DND-41 (cell line): ENCODE results near the gene TARS1.

Source experiments
- ATAC-seq: fragments of 200-7000 bp; cut with Tn5 transposase; 3 replicates; pipeline ENCODE4 v1.9.1; 2021; ENCODE audit warnings: low read depth; ENCODE audit not compliant: insufficient read depth
- DNase-seq: peaks from one replicate; pipeline ENCODE4 v3.0.0-alpha.2; 2020
- H2AFZ ChIP-seq: 2 replicates; pipeline ENCODE4 v1.6.0; 2012; ENCODE audit warnings: low read depth, low read length
- H3K27ac ChIP-seq: 2 replicates; pipeline ENCODE4 v1.5.1; 2012; ENCODE audit warnings: low read length, inconsistent platforms
- H3K27me3 ChIP-seq: fragments of 200-600 bp; sonication (generic); 2 replicates; pipeline ENCODE4 v1.6.0; 2012; ENCODE audit warnings: low read length, mild to moderate bottlenecking, inconsistent platforms; ENCODE audit not compliant: insufficient read depth, poor library complexity
- H3K36me3 ChIP-seq: 2 replicates; pipeline ENCODE4 v1.5.1; 2012; ENCODE audit warnings: low read length, inconsistent platforms; ENCODE audit not compliant: insufficient read depth
- H3K4me1 ChIP-seq: 2 replicates; pipeline ENCODE4 v1.5.1; 2012; ENCODE audit warnings: mild to moderate bottlenecking, low read length; ENCODE audit not compliant: insufficient read depth
- H3K4me2 ChIP-seq: 2 replicates; pipeline ENCODE4 v1.6.0; 2012; ENCODE audit warnings: mild to moderate bottlenecking, moderate library complexity, low read length, inconsistent platforms; ENCODE audit not compliant: insufficient read depth
- H3K4me3 ChIP-seq, 2 experiments: fragments of 200-600 bp in 1 of 2; shearing (Covaris generic) in 1 of 2; 2 replicates each; pipeline ENCODE4 v1.5.1; 2012 to 2016; ENCODE audit warnings: inconsistent platforms in 2 of 2, low read length in 2 of 2, mild to moderate bottlenecking in 2 of 2, low read depth in 1 of 2, moderate library complexity in 1 of 2
- H3K79me2 ChIP-seq: 2 replicates; pipeline ENCODE4 v1.6.0; 2012; ENCODE audit warnings: low read length, inconsistent platforms; ENCODE audit not compliant: insufficient read depth
- H3K9ac ChIP-seq: 2 replicates; pipeline ENCODE4 v1.6.0; 2012; ENCODE audit warnings: low read depth, mild to moderate bottlenecking, inconsistent platforms, low read length, moderate library complexity
- H3K9me3 ChIP-seq: 2 replicates; pipeline ENCODE4 v1.5.1; 2012; ENCODE audit warnings: low read length, moderate library complexity, mild to moderate bottlenecking, inconsistent platforms; ENCODE audit not compliant: insufficient read depth, severe bottlenecking
- H4K20me1 ChIP-seq: 2 replicates; pipeline ENCODE4 v1.6.0; 2012; ENCODE audit warnings: low read length; ENCODE audit not compliant: insufficient read depth
- CTCF ChIP-seq: IDR thresholded peaks from 2 replicates; pipeline ENCODE4 v1.5.1; 2012; ENCODE audit warnings: borderline replicate concordance, low read length, moderate library complexity, mild to moderate bottlenecking; ENCODE audit not compliant: poor library complexity, severe bottlenecking; ENCODE audit errors: extremely low read depth
- EZH2 ChIP-seq: IDR thresholded peaks from 3 replicates; pipeline ENCODE4 v1.6.1; 2012; ENCODE audit warnings: borderline replicate concordance, low read depth, mild to moderate bottlenecking, moderate library complexity, low read length, inconsistent platforms; ENCODE audit not compliant: severe bottlenecking

Gene TARS1

DNA sequence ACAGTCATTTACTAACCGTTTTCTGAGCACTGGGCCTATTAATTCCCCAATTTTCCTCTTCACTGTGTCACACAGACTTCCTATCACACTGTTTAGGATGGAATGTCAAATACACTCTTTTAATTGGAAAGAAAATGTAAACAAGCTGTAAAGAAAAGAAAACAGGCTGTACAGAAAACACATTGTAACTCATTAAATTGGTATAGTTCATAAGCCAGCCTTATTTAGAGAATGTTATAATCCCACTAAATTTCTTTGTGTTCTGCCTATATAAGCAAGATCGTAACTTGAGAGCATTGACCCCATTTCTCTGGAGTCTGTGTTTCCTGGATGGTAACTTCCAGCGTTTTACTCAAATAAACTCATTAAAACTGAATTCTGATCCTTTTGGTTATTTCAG, 46.5 kb downstream of the TARS1 start:
- Histone ChIP-seq H3K9ac (no peak overlapping the region), H3K9me3 (no peaks in the 10 kb centered on the region), H2AFZ (no peak overlapping the region), H3K27me3 (no peaks in the 10 kb centered on the region), H3K4me2 (no peak overlapping the region), H3K4me3 (no peak overlapping the region), H4K20me1 (no peaks in the 10 kb centered on the region), H3K36me3 (no peaks in the 10 kb centered on the region), H3K79me2 (no peaks in the 10 kb centered on the region), H3K27ac (no peak overlapping the region), H3K4me1 (no peaks in the 10 kb centered on the region)
- ATAC-seq (no peak), DNase-seq (no peak)
- TF ChIP-seq EZH2, result no peak
- TF ChIP-seq CTCF, result no peak

DNA sequence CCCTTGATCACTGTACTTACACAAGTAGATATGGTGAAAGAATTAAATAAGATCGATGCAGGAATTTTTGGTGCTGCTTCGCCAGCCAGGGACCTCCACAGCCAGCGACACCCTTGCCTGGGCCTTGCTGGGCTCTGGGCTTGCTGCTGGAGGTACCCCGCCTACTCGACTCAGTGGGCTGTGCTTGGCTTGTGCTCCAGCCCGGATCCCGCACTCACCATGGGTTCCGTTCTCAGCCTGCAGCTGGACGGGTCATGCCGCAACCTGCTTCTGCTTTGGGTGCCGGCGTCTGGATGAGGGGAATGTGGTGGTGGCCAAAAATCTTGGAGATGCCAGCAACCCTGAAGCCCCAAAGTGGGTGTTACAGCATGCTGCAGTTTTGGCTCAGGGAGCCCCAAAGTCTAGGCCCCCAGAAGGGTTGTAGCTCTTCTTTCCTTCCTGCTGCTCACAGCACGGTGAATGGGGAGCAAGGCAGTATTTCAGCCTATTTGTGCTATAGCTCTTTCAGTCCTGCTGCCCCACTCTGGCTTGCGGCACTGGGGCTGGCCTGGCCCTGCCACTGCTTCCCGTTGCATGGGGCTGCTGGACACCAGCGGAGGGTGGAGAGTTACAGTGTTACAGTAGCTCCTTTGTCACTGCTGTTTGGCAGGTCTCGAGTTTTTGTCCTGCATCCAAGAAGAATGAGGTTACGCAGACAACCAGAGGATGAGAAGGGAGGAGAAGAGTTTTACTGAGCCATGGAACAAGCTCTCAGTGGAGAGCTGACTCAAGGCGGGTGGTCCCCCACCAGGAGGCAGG, 48.0 kb downstream of the TARS1 start:
- no peak overlapping the region for H3K9ac ChIP-seq
- no peak for DNase-seq
- H3K4me1 ChIP-seq, result no peaks in the 10 kb centered on the region
- no peaks in the 10 kb centered on the region for H3K79me2 ChIP-seq
- H3K9me3 ChIP-seq, result no peaks in the 10 kb centered on the region
- ATAC-seq, result no peak
- TF ChIP-seq EZH2 (no peak), CTCF (no peak)
- no peak overlapping the region for H3K4me2 ChIP-seq
- H4K20me1 ChIP-seq, result no peaks in the 10 kb centered on the region
- H3K27me3 ChIP-seq, result no peaks in the 10 kb centered on the region
- H3K36me3 ChIP-seq, result no peaks in the 10 kb centered on the region
- H2AFZ ChIP-seq, result no peak overlapping the region
- no peak overlapping the region for H3K4me3 ChIP-seq
- H3K27ac ChIP-seq, result no peak overlapping the region

- H3K9ac ChIP-seq, result no peak overlapping the region
- H3K27ac ChIP-seq, result no peak overlapping the region
- H3K36me3 ChIP-seq, result no peaks in the 10 kb centered on the region
- no peak overlapping the region for H2AFZ ChIP-seq
- H3K79me2 ChIP-seq, result no peaks in the 10 kb centered on the region
- H3K4me3 ChIP-seq, result no peak overlapping the region
- H3K9me3 ChIP-seq, result no peaks in the 10 kb centered on the region
- DNase-seq (no peak), ATAC-seq (no peak)
- no peaks in the 10 kb centered on the region for H3K4me1 ChIP-seq
- TF ChIP-seq EZH2 (no peak), CTCF (no peak)
- no peaks in the 10 kb centered on the region for H3K27me3 ChIP-seq
- no peaks in the 10 kb centered on the region for H4K20me1 ChIP-seq
- H3K4me2 ChIP-seq, result no peak overlapping the region
These were observed 48.8 kb downstream of the TARS1 start for GRCh38 chr5:33489481-33490067.
